Measurements from ENCODE around the gene MYBL2. TPM values are rescaled to one million over a fixed set of nuclear protein-coding genes. Genes with fewer than 3 reads are reported as not detected.

Gene MYBL2
- total RNA-seq, 2 experiments from 2014 or later: 106 to 110 TPM

DNA sequence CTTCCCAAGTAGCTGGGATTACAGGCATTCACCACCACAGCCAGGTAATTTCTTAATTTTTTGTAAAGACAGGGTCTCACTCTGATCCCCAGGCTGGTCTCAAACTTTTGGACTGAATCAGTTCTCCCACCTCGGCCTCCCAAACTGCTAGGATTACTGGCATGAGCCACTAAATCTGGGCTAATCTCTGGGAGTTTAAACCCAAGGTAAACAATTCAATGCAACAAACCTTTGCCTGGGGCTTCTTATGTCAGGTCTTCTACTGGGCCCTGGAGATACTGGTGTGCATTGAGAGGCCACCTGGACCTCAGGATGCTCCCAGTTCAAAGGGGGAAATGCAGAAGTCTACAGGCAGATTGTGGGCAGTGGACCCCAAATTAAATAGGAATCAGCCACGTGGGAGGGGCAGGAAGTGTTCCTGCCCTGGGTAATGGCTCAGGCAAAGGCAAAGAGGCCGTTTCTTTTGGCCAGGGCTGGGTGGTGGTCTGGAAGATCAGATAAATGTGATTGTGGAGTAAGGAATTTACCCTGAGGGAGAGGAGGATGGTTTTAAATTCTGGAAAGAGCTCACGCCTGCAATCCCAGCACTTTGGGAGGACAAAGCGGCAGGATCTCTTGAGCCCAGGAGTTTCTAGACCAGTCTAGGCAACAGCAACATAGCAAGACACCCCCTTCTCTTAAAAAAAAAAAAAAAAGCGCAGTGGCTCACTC lies 1.3 kb upstream of the MYBL2 start:
- H3K36me3 Mint-ChIP-seq (ENCODE audit: low read depth): peaks cover 7% of the 10 kb centered on the region
- CTCF ChIA-PET: interaction anchor here (0.6 to 1.1 kb wide), 3 partner anchors 14 to 389 kb away, joined by 3 to 4 read pairs (median 3); no protein-coding TSS in a partner anchor

GRCh38 chr20:43667341-43668132 lies 623 bp downstream of the MYBL2 start:
- H3K27me3 Mint-ChIP-seq: peaks cover 1% of the 10 kb centered on the region
- H3K27ac Mint-ChIP-seq: peak overlapping the region; percentile 87
- CTCF ChIA-PET: interaction anchor here (0.8 kb wide), 1 partner anchor 17 kb away, joined by 3 read pairs; no protein-coding TSS in a partner anchor
- POLR2A ChIA-PET: interaction anchor here (0.6 to 0.7 kb wide), 2 partner anchors 469 to 1048 kb away, joined by 3 read pairs; partner anchors contain the start of gene CCN5
- peak overlapping the region; percentile 81 for H3K4me3 Mint-ChIP-seq
- no peaks in the 10 kb centered on the region for H3K9me3 Mint-ChIP-seq
- H3K36me3 Mint-ChIP-seq (ENCODE audit: low read depth): peaks cover 14% of the 10 kb centered on the region
- peaks cover 27% of the 10 kb centered on the region for H3K4me1 Mint-ChIP-seq
- DNase-seq: peak; percentile 18

More for the DNA sequence above, 1.3 kb upstream of the MYBL2 start:
- H3K27me3 Mint-ChIP-seq: peaks cover 1% of the 10 kb centered on the region
- H3K4me1 Mint-ChIP-seq: peaks cover 25% of the 10 kb centered on the region
- POLR2A ChIA-PET: no interaction called here
- H3K27ac Mint-ChIP-seq: no peak overlapping the region
- peak overlapping the region; percentile 4 for H3K4me3 Mint-ChIP-seq
- no peaks in the 10 kb centered on the region for H3K9me3 Mint-ChIP-seq
- DNase-seq: no peak

DNA sequence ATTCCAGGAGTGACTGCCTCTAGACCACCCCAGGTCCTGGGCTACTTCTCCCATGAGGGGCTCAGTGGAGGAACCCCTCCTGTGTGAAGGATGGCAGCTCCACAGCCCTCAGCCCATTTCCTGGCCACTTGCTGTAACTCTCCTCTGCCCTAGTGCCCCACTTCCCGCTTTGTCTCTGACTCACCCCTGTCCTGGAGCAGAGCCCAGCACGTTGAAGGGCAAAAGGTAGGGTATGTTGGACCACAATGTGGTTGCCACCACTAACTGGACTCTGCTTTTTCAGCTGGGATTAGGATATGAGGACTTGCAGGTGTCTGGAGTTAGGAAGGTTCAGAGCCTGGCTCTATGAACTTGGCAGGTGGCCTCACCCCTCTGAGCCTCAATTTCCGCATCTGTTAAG lies 2.4 kb downstream of the MYBL2 start:
- Mint-ChIP-seq H3K36me3 (ENCODE audit: low read depth) (peaks cover 23% of the 10 kb centered on the region), H3K27ac (no peak overlapping the region), H3K27me3 (peaks cover 1% of the 10 kb centered on the region), H3K9me3 (no peaks in the 10 kb centered on the region), H3K4me1 (peaks cover 27% of the 10 kb centered on the region), H3K4me3 (peak overlapping the region; percentile 36)
- ChIA-PET CTCF (no interaction called here), POLR2A (no interaction called here)
- DNase-seq: no peak

DNA sequence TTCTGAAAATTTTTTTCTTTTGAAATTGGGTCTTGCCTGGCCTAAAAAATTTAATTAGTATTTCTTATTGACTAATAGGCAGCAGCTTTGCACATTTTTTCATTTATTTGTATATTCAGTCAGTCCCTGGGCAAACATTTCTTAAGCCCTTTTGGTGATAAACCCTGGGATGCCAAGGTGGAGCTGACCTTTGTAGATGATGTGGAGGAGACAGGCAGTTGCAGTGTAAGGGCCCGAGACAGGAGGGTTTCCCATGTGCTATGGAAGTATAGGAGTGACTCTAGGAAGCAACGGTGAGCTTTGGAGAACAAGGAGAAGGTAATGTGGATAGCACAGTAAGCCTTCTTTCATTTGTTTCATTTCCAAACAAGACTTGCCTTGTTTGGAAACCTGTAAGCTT lies 3.5 kb downstream of the MYBL2 start:
- no peak overlapping the region for H3K27ac Mint-ChIP-seq
- POLR2A ChIA-PET: no interaction called here
- H3K4me1 Mint-ChIP-seq: peaks cover 27% of the 10 kb centered on the region
- H3K9me3 Mint-ChIP-seq: no peaks in the 10 kb centered on the region
- CTCF ChIA-PET: interaction anchor here (0.6 to 1.7 kb wide), 3 partner anchors 14 to 48 kb away, joined by 3 to 5 read pairs (median 4); no protein-coding TSS in a partner anchor
- peaks cover 23% of the 10 kb centered on the region for H3K36me3 Mint-ChIP-seq (ENCODE audit: low read depth)
- H3K27me3 Mint-ChIP-seq: peaks cover 1% of the 10 kb centered on the region
- DNase-seq: no peak
- no peak overlapping the region for H3K4me3 Mint-ChIP-seq

GRCh38 chr20:43676368-43676767 lies 9.5 kb downstream of the MYBL2 start:
- no peaks in the 10 kb centered on the region for H3K9me3 Mint-ChIP-seq
- ChIA-PET CTCF (no interaction called here), POLR2A (no interaction called here)
- no peak overlapping the region for H3K4me3 Mint-ChIP-seq
- peaks cover 13% of the 10 kb centered on the region for H3K4me1 Mint-ChIP-seq
- DNase-seq: no peak
- H3K36me3 Mint-ChIP-seq (ENCODE audit: low read depth): peaks cover 29% of the 10 kb centered on the region
- H3K27me3 Mint-ChIP-seq: no peaks in the 10 kb centered on the region
- H3K27ac Mint-ChIP-seq: no peak overlapping the region

DNA sequence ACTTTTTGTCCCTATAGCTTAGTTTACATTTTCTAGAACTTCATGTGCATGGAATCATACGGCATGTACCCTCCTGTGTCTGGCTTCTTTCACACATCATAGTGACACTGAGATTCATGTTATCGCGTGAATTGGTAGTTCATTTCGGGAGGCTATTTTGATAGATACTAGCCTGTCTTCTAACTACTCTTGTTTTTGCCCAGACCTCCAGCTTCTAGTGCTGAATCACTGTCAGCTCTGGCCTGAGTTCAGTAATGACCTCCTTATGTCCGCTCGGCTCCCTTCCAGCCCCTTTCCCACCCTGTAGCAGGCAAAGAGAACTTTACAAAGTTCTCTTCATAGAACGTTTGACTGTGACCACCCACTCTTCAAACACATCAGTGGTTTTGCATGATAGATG lies 14.1 kb downstream of the MYBL2 start:
- no peaks in the 10 kb centered on the region for H3K27me3 Mint-ChIP-seq
- H3K9me3 Mint-ChIP-seq: no peaks in the 10 kb centered on the region
- ChIA-PET POLR2A (no interaction called here), CTCF (interaction anchor here (1.0 kb wide), 1 partner anchor 13 kb away, joined by 4 read pairs; no protein-coding TSS in a partner anchor)
- no peak for DNase-seq
- H3K36me3 Mint-ChIP-seq (ENCODE audit: low read depth): peaks cover 13% of the 10 kb centered on the region
- H3K27ac Mint-ChIP-seq: no peak overlapping the region
- H3K4me1 Mint-ChIP-seq: peaks cover 16% of the 10 kb centered on the region
- H3K4me3 Mint-ChIP-seq: no peak overlapping the region

DNA sequence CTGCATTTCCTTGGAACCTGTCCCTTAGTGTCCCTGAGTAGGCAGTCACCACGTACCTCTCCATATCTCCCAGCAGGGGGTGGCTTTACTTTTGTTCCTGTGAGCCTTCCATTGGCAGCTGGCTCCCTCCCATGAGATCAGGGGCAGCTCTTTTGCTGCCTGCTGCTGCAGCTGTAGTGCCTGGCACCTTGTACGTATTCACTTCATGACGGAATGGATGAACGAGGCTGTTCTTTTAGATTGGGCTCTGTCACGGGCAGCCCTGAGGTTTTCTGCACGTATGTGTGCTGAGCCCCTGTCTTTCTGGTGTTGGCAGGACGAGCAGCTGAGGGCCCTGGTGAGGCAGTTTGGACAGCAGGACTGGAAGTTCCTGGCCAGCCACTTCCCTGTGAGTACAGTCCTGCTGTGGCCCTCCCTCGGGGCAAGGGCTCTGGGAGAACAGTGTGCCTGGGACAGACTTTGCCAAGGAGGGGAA lies 14.6 kb downstream of the MYBL2 start:
- no peaks in the 10 kb centered on the region for H3K27me3 Mint-ChIP-seq
- no peaks in the 10 kb centered on the region for H3K9me3 Mint-ChIP-seq
- no peak for DNase-seq
- POLR2A ChIA-PET: no interaction called here
- CTCF ChIA-PET: interaction anchor here (0.6 to 1.0 kb wide), 2 partner anchors 12 to 17 kb away, joined by 3 to 4 read pairs; no protein-coding TSS in a partner anchor
- peak overlapping the region; percentile 69 for H3K27ac Mint-ChIP-seq
- peaks cover 13% of the 10 kb centered on the region for H3K36me3 Mint-ChIP-seq (ENCODE audit: low read depth)
- no peak overlapping the region for H3K4me3 Mint-ChIP-seq
- peaks cover 13% of the 10 kb centered on the region for H3K4me1 Mint-ChIP-seq

- CTCF ChIA-PET: interaction anchor here (0.6 kb wide), 1 partner anchor 17 kb away, joined by 3 read pairs; no protein-coding TSS in a partner anchor
- H3K27ac Mint-ChIP-seq: no peak overlapping the region
- no peak for DNase-seq
- H3K36me3 Mint-ChIP-seq (ENCODE audit: low read depth): peaks cover 15% of the 10 kb centered on the region
- H3K4me3 Mint-ChIP-seq: no peak overlapping the region
- POLR2A ChIA-PET: no interaction called here
- no peaks in the 10 kb centered on the region for H3K27me3 Mint-ChIP-seq
- peaks cover 13% of the 10 kb centered on the region for H3K4me1 Mint-ChIP-seq
- H3K9me3 Mint-ChIP-seq: no peaks in the 10 kb centered on the region
Measured at GRCh38 chr20:43681991-43682410, 15.1 kb downstream of the MYBL2 start.

- ChIA-PET CTCF (no interaction called here), POLR2A (no interaction called here)
- Mint-ChIP-seq H3K4me1 (peaks cover 13% of the 10 kb centered on the region), H3K9me3 (no peaks in the 10 kb centered on the region), H3K27ac (no peak overlapping the region), H3K36me3 (ENCODE audit: low read depth) (peaks cover 13% of the 10 kb centered on the region), H3K27me3 (no peaks in the 10 kb centered on the region), H3K4me3 (no peak overlapping the region)
- no peak for DNase-seq
Measured at GRCh38 chr20:43682446-43682845, 15.5 kb downstream of the MYBL2 start.

GRCh38 chr20:43686820-43687219 lies 19.9 kb downstream of the MYBL2 start:
- DNase-seq: no peak
- H3K9me3 Mint-ChIP-seq: no peaks in the 10 kb centered on the region
- H3K4me1 Mint-ChIP-seq: no peaks in the 10 kb centered on the region
- POLR2A ChIA-PET: no interaction called here
- H3K27ac Mint-ChIP-seq: no peak overlapping the region
- no peaks in the 10 kb centered on the region for H3K27me3 Mint-ChIP-seq
- CTCF ChIA-PET: no interaction called here
- H3K4me3 Mint-ChIP-seq: no peak overlapping the region
- peaks cover 20% of the 10 kb centered on the region for H3K36me3 Mint-ChIP-seq (ENCODE audit: low read depth)

DNA sequence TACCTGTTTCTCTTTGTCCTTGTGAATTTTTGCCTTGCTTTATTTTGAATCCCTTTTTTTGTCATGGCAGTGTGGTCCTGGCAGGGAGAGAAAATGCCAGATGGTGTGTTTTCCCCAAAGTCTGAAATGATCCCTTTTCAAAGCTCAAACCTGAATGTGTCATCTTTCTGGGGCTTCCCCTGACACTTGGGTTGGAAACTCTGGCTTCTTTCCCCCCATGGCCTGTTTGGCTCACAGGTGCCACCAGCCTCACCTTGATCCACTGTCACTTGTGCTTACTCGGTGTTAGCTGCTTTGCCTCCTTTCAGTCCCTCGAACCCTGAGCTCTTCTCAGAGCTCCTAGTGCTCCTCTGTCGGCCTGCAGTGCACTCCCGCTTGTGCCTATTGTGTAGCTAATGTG lies 22.3 kb downstream of the MYBL2 start:
- peaks cover 23% of the 10 kb centered on the region for H3K36me3 Mint-ChIP-seq (ENCODE audit: low read depth)
- no peak overlapping the region for H3K4me3 Mint-ChIP-seq
- CTCF ChIA-PET: no interaction called here
- H3K4me1 Mint-ChIP-seq: no peaks in the 10 kb centered on the region
- no peaks in the 10 kb centered on the region for H3K9me3 Mint-ChIP-seq
- no peak overlapping the region for H3K27ac Mint-ChIP-seq
- no peak for DNase-seq
- POLR2A ChIA-PET: no interaction called here
- H3K27me3 Mint-ChIP-seq: no peaks in the 10 kb centered on the region

DNA sequence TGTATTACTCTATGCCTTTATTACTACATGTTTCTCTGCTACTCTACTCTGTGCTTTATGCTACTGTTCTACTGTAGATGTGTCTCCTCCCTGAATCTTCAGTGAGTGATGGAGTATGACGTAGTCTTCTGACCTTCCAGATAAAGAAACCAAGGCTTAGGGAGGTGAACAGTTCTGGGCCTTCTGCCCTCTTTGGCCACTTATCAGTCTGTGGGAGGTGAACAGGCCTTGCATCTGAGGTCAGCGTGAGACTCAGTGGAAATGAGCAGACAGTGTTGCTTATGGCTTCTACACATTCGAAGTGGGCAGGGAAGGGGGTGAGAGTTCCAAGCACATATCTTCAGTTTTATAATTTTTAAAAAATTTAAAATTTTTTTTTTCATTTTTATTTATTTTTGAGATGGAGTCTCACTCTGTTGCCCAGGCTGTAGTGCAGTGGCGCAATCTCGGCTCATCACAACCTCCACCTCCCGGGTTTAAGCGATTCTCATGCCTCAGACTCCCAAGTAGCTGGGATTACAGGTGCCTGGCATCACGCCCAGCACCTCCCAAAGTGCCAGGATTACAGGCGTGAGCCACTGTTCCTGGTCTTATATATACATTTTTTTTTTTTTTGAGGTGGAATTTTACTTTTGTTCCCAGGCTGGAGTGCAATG lies 24.2 kb downstream of the MYBL2 start:
- Mint-ChIP-seq H3K36me3 (ENCODE audit: low read depth) (peaks cover 26% of the 10 kb centered on the region), H3K9me3 (no peaks in the 10 kb centered on the region), H3K27me3 (no peaks in the 10 kb centered on the region), H3K4me1 (peaks cover 3% of the 10 kb centered on the region), H3K27ac (no peak overlapping the region), H3K4me3 (no peak overlapping the region)
- no peak for DNase-seq
- POLR2A ChIA-PET: no interaction called here
- CTCF ChIA-PET: interaction anchor here (1.0 kb wide), 1 partner anchor 153 kb away, joined by 5 read pairs; no protein-coding TSS in a partner anchor

Measured in activated CD4-positive, alpha-beta T cell treated with anti-CD3 and anti-CD28 coated beads, Interleukin-2, amount 10 ng/mL, durations not matched to agents 7 days and 5 days (primary cell).